Pancreas (tissue), 10 donors: ENCODE data around the gene HES2. TPM values are rescaled to one million over a fixed set of nuclear protein-coding genes. Genes with fewer than 3 reads are reported as not detected.
"Not testable (repeated sequence)": the region's sequence is repeated elsewhere in the genome, so short reads cannot be mapped to it uniquely, and the experiment has no call there.

Experiments
- ATAC-seq, 4 donors: fragments of 200-7000 bp; cut with Tn5 transposase; one replicate each; pipeline versions ENCODE4 v1.8.0 to v1.9.1; 2020; ENCODE audit warnings: mild to moderate bottlenecking in 4 of 4, moderate library complexity in 4 of 4
- DNase-seq, 6 donors: peaks; one replicate each; pipeline ENCODE4 v3.0.0-alpha.2; 2020
- FAIRE-seq: peaks from 2 replicates; lab custom pipeline; 2012; peaks lifted over from hg19 to GRCh38; lab: Jason Lieb, UNC
- H3K27ac ChIP-seq, 4 donors: fragments of 200-600 bp; sonication (generic); 1 replicate in 3 of 4; 2 replicates in 1 of 4; pipeline versions ENCODE4 v1.5.0 to v1.8.0; 2020
- H3K27me3 ChIP-seq, 4 donors: fragments of 200-600 bp; one replicate each; pipeline ENCODE4 v1.8.0; 2021
- H3K36me3 ChIP-seq, 3 donors: fragments of 200-600 bp; sonication (generic) in 1 of 3; one replicate each; pipeline versions ENCODE4 v1.5.0 to v1.8.0; 2020 to 2021
- H3K4me1 ChIP-seq, 3 donors: fragments of 200-600 bp; one replicate each; pipeline ENCODE4 v1.8.0; 2021
- H3K4me3 ChIP-seq, 4 donors: fragments of 200-600 bp; sonication (generic) in 2 of 4; one replicate each; pipeline versions ENCODE4 v1.5.0 to v1.8.0; 2020 to 2021
- H3K9me3 ChIP-seq, 4 donors: fragments of 200-600 bp; one replicate each; pipeline ENCODE4 v1.8.0; 2021
- WGBS, 2 donors: extraction: QIAGEN DNeasy Blood & Tissue Kit; methylation state at CpG; one replicate each; pipeline ENCODE4 v1.1.7; 2013; 5-methylcytosine and 5-hydroxymethylcytosine counted together
- intact Hi-C, 3 donors: fragments of 100-400 bp; cut with DNase I; formaldehyde crosslinking; loops; one replicate each; pipeline versions ENCODE4 v1.11.1 to v1.14.2; 2022
- polyA plus RNA-seq, 2 donors: library from polyadenylated mRNA; stranded (reverse); fragments of 200-250 nt; gene quantifications; one replicate each; pipeline ENCODE4 v1.2.3, GENCODE V29; 2013
- total RNA-seq, 6 donors: library from RNA; stranded (reverse); fragmentation: NEBNext Ultra II Directional in 4 of 6; extraction: Animal tissue kit (Norgen Biotek cat#: 25700) in 4 of 6; gene quantifications; one replicate each; pipeline versions ENCODE4 v1.2.1 to v1.2.4, GENCODE V29; 2021 to 2023
- TF ChIP-seq, protein P1 (sequence below), 4 donors: fragments of 200-600 bp; sonication (generic) in 3 of 4; IDR thresholded peaks; one replicate each; pipeline versions ENCODE4 v1.5.0 to v1.8.0; 2021; ENCODE audit warnings: antibody characterized with exemption in 4 of 4
- donor health status: healthy with polysubstance abuse.
- donor health status: DM: no; HTN: no; CAD: no; lungs with moderate emphysema.
- donor health status: DM: no; HTN: no; CAD: no.
- donor health status: control.
- donor health status: control.
- donor health status: Bipolar disorder and iron deficiency.
- donor health status: DM: yes; HTN: yes; CAD: no.
- donor health status: DM: no; HTN: no; CAD: no.
- donor health status: DM: no; HTN: no; CAD: no.
- donor health status: DM: yes; HTN: yes; CAD: no.

HES2 gene
- total and polyA plus RNA-seq, 8 donors: 0.03 to 0.31 (median 0.09) TPM; not detected in 5

DNA sequence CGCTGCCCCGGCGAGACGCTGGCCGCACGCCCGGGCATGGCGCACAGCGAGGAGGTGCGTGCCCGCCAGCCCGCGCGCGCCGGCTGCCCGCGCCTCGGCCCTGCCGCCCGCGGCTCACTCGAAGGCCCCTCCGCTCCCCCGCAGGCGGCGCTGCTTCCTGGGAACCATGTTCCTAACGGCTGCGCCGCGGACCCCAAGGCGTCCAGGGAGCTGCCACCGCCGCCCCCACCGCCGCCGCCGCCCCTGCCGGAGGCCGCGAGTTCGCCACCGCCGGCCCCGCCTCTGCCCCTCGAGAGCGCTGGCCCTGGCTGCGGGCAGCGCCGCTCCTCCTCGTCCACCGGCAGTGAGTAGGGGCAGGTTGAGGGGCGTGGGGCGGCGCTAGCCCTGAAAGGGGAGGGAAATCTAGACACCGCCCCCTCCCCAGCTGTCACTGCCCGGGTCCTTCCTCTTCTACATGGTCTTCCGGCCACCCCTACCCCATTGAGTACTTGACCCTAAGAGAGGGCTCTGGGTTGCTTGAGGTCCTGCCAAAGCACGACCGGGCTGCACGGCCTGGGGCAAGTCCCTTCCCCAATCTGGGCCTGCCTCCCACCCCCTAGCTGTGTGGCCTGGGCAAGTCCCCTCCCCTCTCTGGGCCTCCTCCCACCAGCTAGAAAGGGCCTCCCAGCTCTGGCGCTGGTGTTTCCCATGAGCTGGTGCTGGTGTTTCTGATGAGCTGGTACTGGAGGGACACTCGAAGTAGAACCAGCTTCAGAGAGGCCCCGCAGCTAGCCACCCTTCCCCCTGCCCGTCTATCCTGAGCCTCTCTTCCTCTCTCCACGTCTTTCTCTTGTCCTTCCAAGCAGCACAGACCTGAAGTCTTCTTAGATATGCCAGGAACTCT lies 29.3 kb upstream of the HES2 start:
- WGBS, 2 donors: 29 to 30% methylated on average over 49 to 65 of the region's 66 CpGs
- Histone ChIP-seq H3K27me3 (peaks cover 0 to 4% (median 0%) of the 10 kb centered on the region in 4 donors), H3K27ac (no peak overlapping the region), H3K36me3 (no peaks in the 10 kb centered on the region), H3K9me3 (no peaks in the 10 kb centered on the region), H3K4me1 (peaks cover 0 to 3% (median 0%) of the 10 kb centered on the region in 3 donors), H3K4me3 (no peak overlapping the region)
- TF ChIP-seq, protein P1, sequence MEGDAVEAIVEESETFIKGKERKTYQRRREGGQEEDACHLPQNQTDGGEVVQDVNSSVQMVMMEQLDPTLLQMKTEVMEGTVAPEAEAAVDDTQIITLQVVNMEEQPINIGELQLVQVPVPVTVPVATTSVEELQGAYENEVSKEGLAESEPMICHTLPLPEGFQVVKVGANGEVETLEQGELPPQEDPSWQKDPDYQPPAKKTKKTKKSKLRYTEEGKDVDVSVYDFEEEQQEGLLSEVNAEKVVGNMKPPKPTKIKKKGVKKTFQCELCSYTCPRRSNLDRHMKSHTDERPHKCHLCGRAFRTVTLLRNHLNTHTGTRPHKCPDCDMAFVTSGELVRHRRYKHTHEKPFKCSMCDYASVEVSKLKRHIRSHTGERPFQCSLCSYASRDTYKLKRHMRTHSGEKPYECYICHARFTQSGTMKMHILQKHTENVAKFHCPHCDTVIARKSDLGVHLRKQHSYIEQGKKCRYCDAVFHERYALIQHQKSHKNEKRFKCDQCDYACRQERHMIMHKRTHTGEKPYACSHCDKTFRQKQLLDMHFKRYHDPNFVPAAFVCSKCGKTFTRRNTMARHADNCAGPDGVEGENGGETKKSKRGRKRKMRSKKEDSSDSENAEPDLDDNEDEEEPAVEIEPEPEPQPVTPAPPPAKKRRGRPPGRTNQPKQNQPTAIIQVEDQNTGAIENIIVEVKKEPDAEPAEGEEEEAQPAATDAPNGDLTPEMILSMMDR (IDR thresholded peaks at IDR 0.05): no peak
- ATAC-seq: peak in 3 of 4 donors; percentile 21 to 26 (median 24)
- no peak for FAIRE-seq
- intact Hi-C loops: no loop called here
- DNase-seq: no peak

DNA sequence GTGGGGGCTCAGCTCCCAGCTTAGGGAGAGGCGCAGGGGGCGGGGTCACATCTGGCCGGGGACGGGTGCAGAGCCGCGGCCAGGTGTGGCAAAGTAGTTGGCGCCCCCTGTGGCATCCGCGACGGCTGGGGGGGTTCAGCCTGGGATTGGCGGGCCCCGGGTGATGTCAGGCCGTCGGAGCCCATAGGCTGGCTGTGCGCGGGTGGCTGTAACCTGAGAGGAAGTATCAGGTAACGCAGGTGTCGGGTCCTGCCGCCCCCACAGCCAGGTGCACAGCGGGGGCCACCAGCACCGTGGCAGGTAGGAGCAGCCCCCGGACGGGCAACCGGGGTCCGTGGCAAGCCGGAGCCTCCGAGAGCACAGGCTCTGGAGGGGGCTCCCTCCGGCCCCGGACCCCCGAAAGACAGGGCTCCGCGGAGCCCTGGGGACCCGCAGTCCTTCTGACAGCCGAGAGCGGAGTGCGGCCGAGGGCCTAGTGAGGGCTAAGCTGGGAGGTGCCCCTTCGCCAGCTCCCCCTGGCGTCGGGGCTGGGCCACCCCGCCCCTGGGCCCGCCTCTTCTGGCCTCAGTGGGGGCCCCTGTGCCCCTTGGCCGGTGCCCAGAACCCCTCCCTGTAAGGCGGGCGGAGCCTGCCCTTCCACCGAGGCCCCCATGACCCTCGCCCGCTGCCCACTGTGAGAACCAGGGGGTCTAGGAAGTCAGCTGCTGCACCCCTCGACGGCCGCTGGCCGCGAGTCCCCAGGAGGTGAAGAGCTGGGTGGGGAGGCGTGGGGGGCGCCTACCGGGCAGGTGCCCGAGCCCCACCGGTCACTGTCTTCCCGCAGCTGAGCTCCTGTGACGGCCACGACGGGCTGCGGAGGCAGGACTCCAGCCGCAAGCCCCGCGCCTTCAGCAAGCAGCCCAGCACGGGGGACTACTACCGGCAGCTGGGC lies 28.4 kb upstream of the HES2 start:
- no peaks in the 10 kb centered on the region for H3K9me3 ChIP-seq
- peak overlapping the region in 1 of 4 donors; percentile 31 for H3K4me3 ChIP-seq
- no peak for DNase-seq
- intact Hi-C loops: no loop called here
- WGBS, 2 donors: 5 to 7% methylated on average over 59 to 68 of the region's 68 CpGs
- H3K27ac ChIP-seq: no peak overlapping the region
- H3K27me3 ChIP-seq: no peaks in the 10 kb centered on the region
- no peak for FAIRE-seq
- peak in 3 of 4 donors; percentile 22 to 44 (median 27) for ATAC-seq
- TF ChIP-seq, protein P1 (IDR thresholded peaks at IDR 0.05): no peak
- no peaks in the 10 kb centered on the region for H3K36me3 ChIP-seq
- peaks cover 0 to 3% (median 0%) of the 10 kb centered on the region in 3 donors for H3K4me1 ChIP-seq

DNA sequence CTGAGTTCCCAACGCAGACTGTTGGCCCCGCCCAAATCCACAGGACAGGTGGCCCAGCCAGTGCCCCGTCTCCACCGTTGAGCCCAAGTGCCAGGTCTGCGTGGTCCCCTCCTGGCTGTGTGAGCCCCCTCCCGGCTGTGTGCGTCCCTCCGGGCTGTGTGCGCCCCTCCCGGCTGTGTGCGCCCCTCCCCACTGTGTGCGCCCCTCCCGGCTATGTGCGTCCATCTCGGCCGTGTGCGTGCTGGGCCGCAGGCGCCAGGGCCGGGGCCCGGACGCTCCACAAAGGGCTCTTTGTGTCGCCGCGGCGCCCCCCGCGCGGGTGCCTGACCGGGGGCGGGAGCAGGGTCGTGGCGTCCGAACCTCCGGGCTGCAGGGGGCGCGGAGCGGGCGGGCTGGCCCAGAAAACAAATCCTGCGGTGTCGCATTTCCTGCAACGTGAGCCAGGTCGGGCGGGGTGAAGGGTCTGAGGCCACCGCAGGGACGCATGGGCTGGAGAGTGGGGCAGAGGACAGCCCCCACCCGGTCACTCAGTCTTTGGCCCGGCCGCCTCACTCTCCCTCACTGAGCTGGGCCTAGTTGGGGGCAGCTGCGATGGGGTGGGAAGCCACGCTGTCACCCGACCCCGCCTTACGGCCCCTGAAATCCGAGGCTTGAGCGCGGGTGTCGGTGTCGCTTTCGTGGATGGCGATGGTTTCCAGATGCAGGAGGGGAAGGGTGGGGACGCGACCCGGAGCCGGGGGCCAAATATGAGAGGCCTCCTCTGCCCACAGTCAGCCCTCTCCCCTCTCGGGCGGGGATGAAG lies 27.5 kb upstream of the HES2 start:
- H3K4me1 ChIP-seq: peaks cover 0 to 3% (median 0%) of the 10 kb centered on the region in 3 donors
- H3K36me3 ChIP-seq: no peaks in the 10 kb centered on the region
- H3K9me3 ChIP-seq: no peaks in the 10 kb centered on the region
- peak in 1 of 6 donors; percentile 33 for DNase-seq
- no peak for FAIRE-seq
- peak in 3 of 4 donors; percentile 3 to 11 (median 9) for ATAC-seq
- 11 to 12% methylated on average over 53 to 67 of the region's 67 CpGs for WGBS, 2 donors
- H3K27ac ChIP-seq: no peak overlapping the region
- TF ChIP-seq, protein P1 (IDR thresholded peaks at IDR 0.05): no peak
- intact Hi-C loops: no loop called here
- H3K4me3 ChIP-seq: peak overlapping the region in 1 of 4 donors; percentile 31
- H3K27me3 ChIP-seq: no peaks in the 10 kb centered on the region

DNA sequence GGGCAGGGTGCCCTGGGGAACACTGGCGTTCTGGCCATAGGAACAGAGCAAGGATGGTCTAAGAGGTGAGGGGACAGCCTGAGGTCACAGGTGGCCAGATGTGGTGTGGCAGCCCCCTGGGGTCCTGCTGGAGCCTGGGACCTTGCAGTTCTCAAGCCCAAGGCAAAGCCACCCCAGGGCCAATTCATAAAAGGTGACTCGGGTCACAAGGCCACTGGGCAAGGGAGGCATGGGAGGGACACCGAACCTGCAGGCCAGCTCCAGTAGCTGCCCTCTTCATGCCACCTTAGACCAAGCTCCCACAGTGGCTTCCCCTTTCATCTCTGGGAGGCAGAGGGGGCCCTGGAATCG lies 26.9 kb upstream of the HES2 start:
- 66 to 69% methylated on average over 4 of the region's 4 CpGs for WGBS, 2 donors
- no peak for FAIRE-seq
- Histone ChIP-seq H3K36me3 (no peaks in the 10 kb centered on the region), H3K4me1 (peaks cover 0 to 3% (median 0%) of the 10 kb centered on the region in 3 donors), H3K9me3 (no peaks in the 10 kb centered on the region), H3K27ac (no peak overlapping the region), H3K27me3 (no peaks in the 10 kb centered on the region), H3K4me3 (no peak overlapping the region)
- ATAC-seq: no peak
- no peak for DNase-seq
- intact Hi-C loops: no loop called here
- TF ChIP-seq, protein P1 (IDR thresholded peaks at IDR 0.05): no peak

DNA sequence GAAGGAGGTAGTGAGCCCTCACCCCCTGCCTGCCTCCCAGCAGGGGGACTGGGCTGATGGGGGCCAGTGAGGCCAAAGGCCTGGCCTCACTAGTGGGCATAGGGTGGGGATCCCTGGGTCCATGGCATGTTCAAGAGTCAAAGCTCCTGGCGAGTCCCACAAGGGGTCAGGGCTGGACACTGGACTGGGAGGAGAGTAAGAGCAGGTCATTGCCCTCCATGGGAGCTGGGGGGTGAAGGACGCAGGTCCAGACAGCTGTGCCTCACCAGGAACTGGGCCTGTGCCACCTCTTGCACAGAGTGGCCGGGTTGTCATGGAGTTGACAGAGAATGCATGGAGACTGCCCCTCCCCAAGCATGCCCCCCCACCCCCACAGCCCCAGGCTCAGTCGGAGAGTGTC lies 26.2 kb upstream of the HES2 start:
- H3K27ac ChIP-seq, H3K27me3 ChIP-seq, H3K36me3 ChIP-seq, FAIRE-seq, H3K9me3 ChIP-seq, ATAC-seq, intact Hi-C loops, H3K4me1 ChIP-seq, H3K4me3 ChIP-seq: not testable (repeated sequence)
- DNase-seq: peak in 1 of 6 donors; percentile 8
- 63 to 70% methylated on average over 3 to 4 of the region's 4 CpGs for WGBS, 2 donors
